Chondrocyte (in vitro differentiated cells): ENCODE measurements around the gene GMNN. TPM values are rescaled to one million over a fixed set of nuclear protein-coding genes. Genes with fewer than 3 reads are reported as not detected.

Experiments used
- DNase-seq: peaks from one replicate; pipeline ENCODE4 v3.0.0; 2021; ENCODE audit warnings: mixed read lengths, low spot score
- H3K27ac Mint-ChIP-seq: one replicate; pipeline ENCODE4 v1.8.0; 2021; ENCODE audit warnings: mild to moderate bottlenecking, moderate library complexity, mixed read lengths; ENCODE audit not compliant: unreplicated experiment
- H3K27me3 Mint-ChIP-seq: 2 replicates; pipeline ENCODE4 v1.8.0; 2021; ENCODE audit warnings: low read depth, mixed read lengths
- H3K36me3 Mint-ChIP-seq: 2 replicates; pipeline ENCODE4 v1.8.0; 2021; ENCODE audit warnings: low read depth, mixed read lengths
- H3K4me1 Mint-ChIP-seq: 2 replicates; pipeline ENCODE4 v1.8.0; 2021; ENCODE audit warnings: low read depth, mild to moderate bottlenecking, mixed read lengths
- H3K4me3 Mint-ChIP-seq: one replicate; pipeline ENCODE4 v1.8.0; 2021; ENCODE audit warnings: mild to moderate bottlenecking, moderate library complexity, mixed read lengths; ENCODE audit not compliant: unreplicated experiment
- H3K9me3 Mint-ChIP-seq: 2 replicates; pipeline ENCODE4 v1.8.0; 2021; ENCODE audit warnings: low read depth, mixed read lengths
- CTCF ChIP-seq: fragments of 200-600 bp; sonication (generic); IDR thresholded peaks from 2 replicates; pipeline ENCODE4 v1.5.0; 2021; ENCODE audit warnings: antibody characterized with exemption, mild to moderate bottlenecking, moderate library complexity
- total RNA-seq: library from RNA; stranded (reverse); gene quantifications from 3 replicates; pipeline ENCODE4 v1.2.1, GENCODE V29; 2021

GMNN gene
- total RNA-seq, 1 donor from 2014 or later = 13.6 TPM

DNA sequence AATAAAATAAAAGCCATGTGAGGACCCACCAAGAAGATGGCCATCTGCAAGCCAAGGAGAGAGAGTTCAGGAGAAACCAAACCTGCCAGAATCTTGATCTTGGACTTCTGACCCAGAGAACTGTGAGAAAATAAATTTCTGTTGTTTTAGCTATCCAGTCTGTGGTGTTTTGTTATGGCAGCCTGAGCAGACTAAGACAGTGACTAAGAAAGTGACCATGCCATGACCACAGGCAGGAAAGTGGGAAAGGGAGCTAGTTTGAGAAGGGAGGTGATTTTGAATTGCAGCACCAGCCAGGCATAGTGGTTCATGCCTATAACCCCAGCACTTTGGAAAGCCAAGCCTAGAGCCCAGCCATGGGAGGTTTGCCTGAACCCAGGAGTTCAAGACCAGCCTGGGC lies 33.9 kb upstream of the GMNN start:
- H3K4me3 Mint-ChIP-seq = no peak overlapping the region
- no peak for DNase-seq
- no peaks in the 10 kb centered on the region for H3K36me3 Mint-ChIP-seq
- H3K27me3 Mint-ChIP-seq = no peaks in the 10 kb centered on the region
- no peak for TF ChIP-seq CTCF
- peak overlapping the region; percentile 53 for H3K27ac Mint-ChIP-seq
- H3K9me3 Mint-ChIP-seq = no peaks in the 10 kb centered on the region
- peaks cover 33% of the 10 kb centered on the region for H3K4me1 Mint-ChIP-seq

DNA sequence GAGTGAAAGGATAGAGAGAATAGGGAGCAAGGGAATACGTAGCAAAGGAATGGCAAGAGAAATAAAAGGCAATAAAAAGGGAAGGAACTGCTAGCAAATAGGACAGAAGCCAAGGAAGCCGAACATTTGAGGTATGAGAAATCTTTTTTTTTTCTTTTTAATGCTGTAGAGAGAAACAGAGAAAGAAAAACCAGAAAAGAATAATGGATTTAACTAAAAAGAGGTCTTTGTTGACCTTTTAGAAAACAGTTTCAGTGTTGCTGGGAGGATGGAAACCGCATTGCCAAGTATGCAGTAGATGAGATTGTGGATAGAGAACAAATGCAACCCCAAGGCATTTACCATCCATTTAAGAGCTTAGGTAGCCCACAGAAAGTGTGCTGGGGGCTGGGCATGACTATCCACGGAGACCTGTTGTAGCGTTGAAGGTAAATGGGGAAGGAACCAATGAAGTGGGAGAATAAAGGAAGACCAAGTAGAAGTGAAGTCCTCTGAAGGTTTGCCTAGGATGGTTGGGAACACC lies 32.5 kb upstream of the GMNN start:
- Mint-ChIP-seq H3K36me3 (no peaks in the 10 kb centered on the region), H3K27me3 (no peaks in the 10 kb centered on the region), H3K4me1 (peaks cover 33% of the 10 kb centered on the region), H3K4me3 (no peak overlapping the region), H3K9me3 (no peaks in the 10 kb centered on the region), H3K27ac (peak overlapping the region; percentile 91)
- TF ChIP-seq CTCF = no peak
- no peak for DNase-seq

DNA sequence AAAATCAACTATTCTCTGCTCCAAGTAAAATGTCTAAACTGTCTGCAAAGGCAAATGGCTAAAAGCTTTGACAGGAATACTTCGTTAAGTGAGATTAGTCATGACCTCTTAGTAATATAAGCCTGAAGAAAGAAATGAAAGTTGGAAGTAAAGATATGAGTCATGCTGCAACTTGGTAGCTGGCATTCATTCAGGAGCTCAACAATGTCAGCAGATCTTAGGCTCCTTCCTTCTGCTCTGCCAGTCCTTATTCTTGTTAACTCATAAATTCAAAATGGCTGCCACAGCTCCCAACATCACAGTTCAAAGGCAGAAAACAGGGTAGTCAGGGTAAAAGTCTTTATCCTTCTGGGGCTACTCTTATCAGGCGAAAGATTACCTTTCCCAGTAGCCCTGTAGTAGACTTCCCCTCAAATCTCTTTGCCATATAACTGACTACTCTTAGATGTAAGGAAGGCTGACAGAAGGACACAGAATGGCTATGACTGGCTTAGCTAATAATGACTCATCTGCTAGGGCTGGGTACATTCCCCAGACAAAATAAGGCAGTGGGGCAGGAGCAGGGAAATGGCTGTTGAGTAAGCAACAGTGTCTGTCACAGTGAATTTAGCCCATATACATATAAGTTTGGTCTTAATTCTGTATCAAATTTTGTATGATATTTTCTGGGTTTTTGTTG lies 31.3 kb upstream of the GMNN start:
- H3K27ac Mint-ChIP-seq = peak overlapping the region; percentile 91
- peak overlapping the region; percentile 45 for H3K4me3 Mint-ChIP-seq

GRCh38 chr6:24743944-24744335 lies 30.8 kb upstream of the GMNN start:
- no peak for DNase-seq
- Mint-ChIP-seq H3K4me3 (no peak overlapping the region), H3K27ac (peak overlapping the region; percentile 91), H3K36me3 (no peaks in the 10 kb centered on the region), H3K9me3 (no peaks in the 10 kb centered on the region), H3K27me3 (no peaks in the 10 kb centered on the region), H3K4me1 (peaks cover 33% of the 10 kb centered on the region)
- no peak for TF ChIP-seq CTCF

More for the DNA sequence above, 31.3 kb upstream of the GMNN start:
- no peak for DNase-seq
- TF ChIP-seq CTCF = no peak
- Mint-ChIP-seq H3K27me3 (no peaks in the 10 kb centered on the region), H3K4me1 (peaks cover 33% of the 10 kb centered on the region), H3K9me3 (no peaks in the 10 kb centered on the region), H3K36me3 (no peaks in the 10 kb centered on the region)

DNA sequence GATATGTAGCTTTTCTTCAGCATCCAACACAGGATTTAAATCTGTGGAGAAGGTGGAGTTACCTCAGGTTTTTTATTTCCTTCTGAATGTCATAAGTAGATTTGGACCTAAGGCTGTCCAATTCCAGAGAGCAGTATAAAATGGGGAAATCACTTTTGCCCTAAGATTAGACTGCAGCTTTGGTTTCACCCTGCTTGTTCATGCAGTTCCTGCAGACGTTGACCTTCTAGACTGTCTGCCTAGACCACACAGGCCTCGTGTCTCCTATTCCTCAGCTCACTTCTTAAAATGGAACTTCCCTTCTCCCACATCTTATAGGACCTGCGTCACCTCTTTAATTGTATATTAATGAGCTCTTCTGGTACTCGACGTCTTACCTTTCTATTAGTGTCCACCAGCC lies 29.8 kb upstream of the GMNN start:
- Mint-ChIP-seq H3K27ac (no peak overlapping the region), H3K9me3 (no peaks in the 10 kb centered on the region), H3K4me1 (peaks cover 33% of the 10 kb centered on the region), H3K36me3 (no peaks in the 10 kb centered on the region), H3K4me3 (no peak overlapping the region), H3K27me3 (no peaks in the 10 kb centered on the region)
- no peak for TF ChIP-seq CTCF
- no peak for DNase-seq
